Measurements from ENCODE around the gene SERHL2. TPM values are rescaled to one million over a fixed set of nuclear protein-coding genes. Genes with fewer than 3 reads are reported as not detected.

Gene SERHL2
- total and polyA plus RNA-seq, 2 experiments from 2014 or later, result 2.7 to 5.2 TPM

DNA sequence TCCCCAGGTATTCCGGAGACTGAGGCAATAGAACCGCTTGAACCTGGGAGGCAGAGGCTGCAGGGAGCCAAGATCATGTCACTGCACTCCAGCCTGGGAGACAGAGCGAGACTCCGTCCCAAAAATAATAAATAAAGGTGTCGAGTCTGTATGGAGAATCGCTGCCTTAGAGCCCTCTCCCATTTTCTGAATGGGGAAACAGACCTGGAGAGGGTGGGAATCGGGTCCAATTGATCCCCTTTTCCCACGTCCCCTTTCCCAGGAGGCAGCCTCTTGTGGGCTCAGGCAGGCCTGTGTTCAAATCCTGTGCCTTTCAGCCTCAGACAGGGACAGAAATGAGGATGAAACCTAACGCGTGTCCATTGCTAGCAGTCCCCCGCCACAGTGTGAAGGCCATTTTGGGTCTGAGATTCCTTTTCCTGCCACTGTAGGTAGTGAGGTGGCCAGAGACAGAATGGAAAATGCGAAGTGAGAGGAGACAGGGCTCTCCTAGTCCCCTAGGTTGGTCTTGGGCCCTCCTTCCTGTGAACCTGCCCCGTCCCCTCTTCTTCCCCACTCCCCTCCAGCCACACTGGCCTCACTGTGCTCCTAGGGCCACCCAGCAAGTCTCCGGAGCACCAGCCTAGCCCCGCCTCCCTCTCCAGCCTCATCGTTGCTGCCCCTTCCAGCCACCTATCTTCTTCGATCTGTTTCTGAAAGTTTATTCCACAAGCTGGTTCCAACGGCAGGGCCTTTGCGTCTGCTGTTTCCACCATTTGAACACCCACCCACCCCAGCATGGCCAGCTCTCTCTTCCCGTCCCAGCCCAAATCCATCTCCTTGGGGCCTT, 63.6 kb downstream of the SERHL2 start:
- Histone ChIP-seq H3K27ac (peak overlapping the region; percentile 50), H3K4me1 (ENCODE audit: low read depth) (peaks cover 8% of the 10 kb centered on the region), H3K36me3 (peaks cover 2% of the 10 kb centered on the region), H3K4me3 (no peak overlapping the region), H3K27me3 (no peaks in the 10 kb centered on the region), H3K9me3 (ENCODE audit: low read depth) (no peaks in the 10 kb centered on the region)
- TF ChIP-seq, protein P1, sequence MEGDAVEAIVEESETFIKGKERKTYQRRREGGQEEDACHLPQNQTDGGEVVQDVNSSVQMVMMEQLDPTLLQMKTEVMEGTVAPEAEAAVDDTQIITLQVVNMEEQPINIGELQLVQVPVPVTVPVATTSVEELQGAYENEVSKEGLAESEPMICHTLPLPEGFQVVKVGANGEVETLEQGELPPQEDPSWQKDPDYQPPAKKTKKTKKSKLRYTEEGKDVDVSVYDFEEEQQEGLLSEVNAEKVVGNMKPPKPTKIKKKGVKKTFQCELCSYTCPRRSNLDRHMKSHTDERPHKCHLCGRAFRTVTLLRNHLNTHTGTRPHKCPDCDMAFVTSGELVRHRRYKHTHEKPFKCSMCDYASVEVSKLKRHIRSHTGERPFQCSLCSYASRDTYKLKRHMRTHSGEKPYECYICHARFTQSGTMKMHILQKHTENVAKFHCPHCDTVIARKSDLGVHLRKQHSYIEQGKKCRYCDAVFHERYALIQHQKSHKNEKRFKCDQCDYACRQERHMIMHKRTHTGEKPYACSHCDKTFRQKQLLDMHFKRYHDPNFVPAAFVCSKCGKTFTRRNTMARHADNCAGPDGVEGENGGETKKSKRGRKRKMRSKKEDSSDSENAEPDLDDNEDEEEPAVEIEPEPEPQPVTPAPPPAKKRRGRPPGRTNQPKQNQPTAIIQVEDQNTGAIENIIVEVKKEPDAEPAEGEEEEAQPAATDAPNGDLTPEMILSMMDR (IDR thresholded peaks at IDR 0.05; ENCODE audit: low read depth, low read length), result no peak
- DNase-seq (ENCODE audit: low read depth in 1 of 2, low spot score in 1 of 2), result no peak

DNA sequence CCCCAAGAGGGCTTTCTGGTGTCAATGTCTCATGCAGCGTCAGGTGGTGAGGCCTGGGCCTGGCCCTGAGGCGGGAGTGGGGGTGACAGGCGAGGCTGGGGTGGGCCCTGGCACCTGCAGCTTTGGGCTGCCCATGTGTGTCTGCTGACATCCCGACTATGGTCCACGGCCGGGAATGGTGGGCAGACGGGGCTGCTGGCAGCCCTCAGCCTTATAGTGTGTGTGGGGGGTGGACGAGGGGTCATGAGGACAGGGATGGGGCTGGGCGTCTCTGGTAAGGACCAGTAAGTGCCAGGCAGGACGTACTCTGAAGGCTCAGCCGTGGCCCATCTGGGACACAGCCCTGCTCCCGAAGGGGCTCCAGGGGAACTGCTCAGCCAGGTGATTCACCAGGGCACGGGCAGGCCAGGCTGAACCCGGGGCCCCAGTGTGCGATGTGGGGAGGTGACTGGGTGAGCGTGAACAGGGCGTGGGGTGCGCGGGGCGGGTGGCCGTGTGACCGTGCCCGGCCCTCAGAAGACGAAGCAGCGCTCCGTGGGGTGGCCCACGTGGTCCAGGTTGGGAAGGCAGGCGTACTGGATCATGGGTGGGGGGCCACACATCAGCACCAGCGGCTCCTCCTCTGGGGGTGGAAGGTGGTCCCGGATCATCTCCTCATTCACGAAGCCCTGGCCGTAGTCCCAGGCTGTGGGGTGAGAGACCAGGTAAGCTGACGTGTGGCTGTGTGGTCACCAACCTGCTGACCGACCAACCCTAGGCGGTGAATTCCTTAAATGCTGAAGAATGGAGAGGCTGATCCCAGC, 65.7 kb downstream of the SERHL2 start:
- Histone ChIP-seq H3K4me1 (ENCODE audit: low read depth) (no peaks in the 10 kb centered on the region), H3K36me3 (peaks cover 8% of the 10 kb centered on the region), H3K4me3 (no peak overlapping the region), H3K9me3 (ENCODE audit: low read depth) (no peaks in the 10 kb centered on the region), H3K27ac (no peak overlapping the region), H3K27me3 (no peaks in the 10 kb centered on the region)
- TF ChIP-seq, protein P1 (IDR thresholded peaks at IDR 0.05; ENCODE audit: low read depth, low read length), result no peak
- no peak for DNase-seq (ENCODE audit: low read depth in 1 of 2, low spot score in 1 of 2)

DNA sequence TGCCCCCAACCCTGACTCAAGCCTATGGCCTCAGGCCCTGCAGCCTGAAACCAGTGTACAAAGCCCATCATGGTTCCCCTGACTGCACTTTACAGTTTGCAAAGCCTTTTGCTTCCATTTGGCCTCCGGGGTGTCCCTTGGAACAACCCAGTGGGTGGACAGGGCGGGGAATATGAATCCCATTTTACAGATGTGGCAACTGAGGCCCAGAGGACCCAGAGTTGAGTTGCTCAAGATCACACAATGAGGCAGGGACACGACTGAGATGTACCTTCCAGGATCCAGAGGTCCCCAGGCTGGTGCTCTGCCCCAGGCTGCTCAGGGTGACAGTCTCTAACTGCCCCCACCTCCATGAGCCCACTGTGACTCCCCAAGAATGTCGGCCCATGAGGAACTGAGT, 66.3 kb downstream of the SERHL2 start:
- Histone ChIP-seq H3K4me1 (ENCODE audit: low read depth) (no peaks in the 10 kb centered on the region), H3K27ac (no peak overlapping the region), H3K36me3 (peaks cover 11% of the 10 kb centered on the region), H3K27me3 (no peaks in the 10 kb centered on the region), H3K4me3 (no peak overlapping the region), H3K9me3 (ENCODE audit: low read depth) (no peaks in the 10 kb centered on the region)
- no peak for DNase-seq (ENCODE audit: low read depth in 1 of 2, low spot score in 1 of 2)
- TF ChIP-seq, protein P1 (IDR thresholded peaks at IDR 0.05; ENCODE audit: low read depth, low read length), result no peak

DNA sequence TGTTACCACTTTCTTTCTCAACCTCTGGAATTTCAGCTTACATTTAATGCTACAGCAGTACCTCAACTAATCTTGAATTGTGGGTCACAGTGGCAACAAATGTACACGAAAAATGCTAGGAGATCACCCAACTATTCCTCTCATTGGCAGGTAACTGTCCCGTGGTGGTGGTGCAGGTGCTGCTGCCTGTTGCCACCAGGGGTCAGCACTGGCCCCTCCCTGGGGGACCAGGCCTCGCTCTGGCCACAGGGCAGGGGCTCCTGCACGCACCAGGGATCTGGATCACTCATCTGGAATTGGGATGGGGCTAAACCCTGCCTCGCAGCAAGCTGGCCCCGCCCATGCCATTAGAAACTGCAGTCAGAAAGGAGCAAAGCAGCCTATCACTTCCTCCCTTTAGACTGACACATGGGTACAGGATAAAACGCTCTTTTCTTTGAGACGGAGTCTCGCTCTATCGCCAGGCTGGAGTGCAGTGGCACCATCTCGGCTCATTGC, 67.8 kb downstream of the SERHL2 start:
- no peak overlapping the region for H3K4me3 ChIP-seq
- peak; percentile 72 to 83 for DNase-seq (ENCODE audit: low read depth in 1 of 2, low spot score in 1 of 2)
- no peak overlapping the region for H3K27ac ChIP-seq
- H3K4me1 ChIP-seq (ENCODE audit: low read depth), result no peaks in the 10 kb centered on the region
- H3K27me3 ChIP-seq, result no peaks in the 10 kb centered on the region
- TF ChIP-seq, protein P1 (IDR thresholded peaks at IDR 0.05; ENCODE audit: low read depth, low read length), result peak; percentile 93
- no peaks in the 10 kb centered on the region for H3K9me3 ChIP-seq (ENCODE audit: low read depth)
- H3K36me3 ChIP-seq, result peaks cover 23% of the 10 kb centered on the region

DNA sequence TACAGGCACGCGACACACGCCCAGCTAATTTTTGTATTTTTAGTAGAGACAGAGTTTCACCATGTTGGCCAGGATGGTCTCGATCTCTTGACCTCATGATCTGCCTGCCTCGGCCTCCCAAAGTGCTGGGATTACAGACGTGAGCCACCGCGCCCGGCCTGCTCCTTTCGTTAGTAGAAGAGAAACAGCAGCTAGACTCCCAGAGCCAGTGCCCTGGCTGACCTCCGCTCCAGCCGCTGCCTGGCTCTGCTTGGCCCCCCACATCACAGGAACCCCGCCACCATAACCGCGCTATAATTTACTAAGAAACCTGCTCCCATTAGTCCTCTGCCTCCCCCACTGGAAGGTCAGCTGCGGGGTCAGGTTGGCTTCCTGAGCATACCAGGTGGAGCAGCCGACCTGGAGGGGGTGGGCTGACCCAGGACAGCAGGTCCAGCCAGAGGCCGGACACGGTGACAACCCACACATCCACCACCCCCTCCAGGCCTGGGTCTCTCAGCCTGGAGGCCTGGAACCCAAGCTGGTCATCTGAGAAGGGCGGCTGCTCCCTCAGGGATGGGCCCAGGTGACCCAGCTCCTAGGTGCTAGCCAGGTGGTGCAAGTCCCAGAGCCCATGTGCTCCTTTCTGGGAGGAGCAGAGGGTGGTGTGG, 68.4 kb downstream of the SERHL2 start:
- Histone ChIP-seq H3K27me3 (no peaks in the 10 kb centered on the region), H3K9me3 (ENCODE audit: low read depth) (no peaks in the 10 kb centered on the region), H3K36me3 (peaks cover 27% of the 10 kb centered on the region), H3K4me3 (no peak overlapping the region), H3K27ac (no peak overlapping the region), H3K4me1 (ENCODE audit: low read depth) (no peaks in the 10 kb centered on the region)
- no peak for DNase-seq (ENCODE audit: low read depth in 1 of 2, low spot score in 1 of 2)
- TF ChIP-seq, protein P1 (IDR thresholded peaks at IDR 0.05; ENCODE audit: low read depth, low read length), result no peak

Measured in cardiac muscle cell (in vitro differentiated cells and primary cell).